ENCODE data around the gene RFX1. TPM values are rescaled to one million over a fixed set of nuclear protein-coding genes. Genes with fewer than 3 reads are reported as not detected.
A peak's percentile ranks its signal among the peaks of the same experiment; 100 is the strongest.

The RFX1 gene
- total RNA-seq, 4 donors from 2014 or later, result 2.7 to 7.2 (median 4.4) TPM

DNA sequence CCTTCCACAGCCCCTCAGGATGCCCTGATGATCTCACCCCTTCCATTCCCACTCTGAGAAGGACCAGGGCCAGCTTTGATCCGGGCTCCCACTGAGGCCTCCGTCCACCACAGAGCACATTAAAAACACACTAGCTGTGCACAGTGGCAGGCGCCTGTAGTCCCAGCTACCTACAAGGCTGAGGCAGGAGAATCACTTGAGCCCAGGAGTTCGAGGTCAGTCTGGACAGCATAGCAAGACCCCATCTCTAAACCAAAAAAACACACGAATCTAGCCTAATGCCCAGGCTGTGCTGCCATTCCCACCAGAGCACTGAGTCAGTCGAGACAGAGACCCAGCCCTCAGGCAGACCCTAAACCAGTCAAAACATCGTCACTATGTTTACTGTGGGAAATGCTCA, 14.1 kb downstream of the RFX1 start:
- Histone ChIP-seq H3K36me3 (no peaks in the 10 kb centered on the region), H3K4me3 (no peak overlapping the region), H3K4me1 (peaks cover 24 to 37% of the 10 kb centered on the region in 2 donors), H3K27me3 (no peaks in the 10 kb centered on the region), H3K27ac (no peak overlapping the region), H3K9me3 (no peaks in the 10 kb centered on the region)
- ATAC-seq (no peak), DNase-seq (no peak)
- no peak for TF ChIP-seq POLR2A (IDR thresholded peaks at IDR 0.05)
- TF ChIP-seq, protein P1, sequence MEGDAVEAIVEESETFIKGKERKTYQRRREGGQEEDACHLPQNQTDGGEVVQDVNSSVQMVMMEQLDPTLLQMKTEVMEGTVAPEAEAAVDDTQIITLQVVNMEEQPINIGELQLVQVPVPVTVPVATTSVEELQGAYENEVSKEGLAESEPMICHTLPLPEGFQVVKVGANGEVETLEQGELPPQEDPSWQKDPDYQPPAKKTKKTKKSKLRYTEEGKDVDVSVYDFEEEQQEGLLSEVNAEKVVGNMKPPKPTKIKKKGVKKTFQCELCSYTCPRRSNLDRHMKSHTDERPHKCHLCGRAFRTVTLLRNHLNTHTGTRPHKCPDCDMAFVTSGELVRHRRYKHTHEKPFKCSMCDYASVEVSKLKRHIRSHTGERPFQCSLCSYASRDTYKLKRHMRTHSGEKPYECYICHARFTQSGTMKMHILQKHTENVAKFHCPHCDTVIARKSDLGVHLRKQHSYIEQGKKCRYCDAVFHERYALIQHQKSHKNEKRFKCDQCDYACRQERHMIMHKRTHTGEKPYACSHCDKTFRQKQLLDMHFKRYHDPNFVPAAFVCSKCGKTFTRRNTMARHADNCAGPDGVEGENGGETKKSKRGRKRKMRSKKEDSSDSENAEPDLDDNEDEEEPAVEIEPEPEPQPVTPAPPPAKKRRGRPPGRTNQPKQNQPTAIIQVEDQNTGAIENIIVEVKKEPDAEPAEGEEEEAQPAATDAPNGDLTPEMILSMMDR (IDR thresholded peaks at IDR 0.05 in 4 of 5, conservative IDR thresholded peaks at IDR 0.05 in 1 of 5), result no peak
- intact Hi-C loops (cut with DNase I; ENCODE audit: low total_unique reads), result no loop called here
- in situ Hi-C loops (cut with MboI; ENCODE audit: low sequenced_read_pairs in 4 of 4), result no loop called here

DNA sequence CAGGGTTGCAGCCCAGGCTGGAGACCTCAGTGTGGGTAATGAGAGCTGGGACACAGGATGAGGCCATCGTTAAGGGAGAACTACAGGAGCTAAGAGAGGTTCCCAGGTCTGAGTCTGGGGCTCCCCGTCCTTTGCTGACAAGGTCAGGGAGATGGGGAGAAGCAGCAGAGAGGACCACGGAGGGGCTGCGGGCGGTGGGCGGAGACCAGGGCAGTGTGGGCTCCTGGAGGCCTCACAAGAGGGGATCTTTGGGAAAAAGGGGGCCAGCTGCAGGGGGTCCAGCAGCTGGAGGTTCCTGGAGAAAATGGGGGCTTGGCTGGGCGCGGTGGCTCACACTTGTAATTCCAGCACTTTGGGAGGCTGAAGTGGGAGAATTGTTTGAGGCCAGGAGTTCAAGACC, 16.0 kb downstream of the RFX1 start:
- no peak overlapping the region for H3K4me3 ChIP-seq
- intact Hi-C loops (cut with DNase I; ENCODE audit: low total_unique reads), result no loop called here
- TF ChIP-seq POLR2A (IDR thresholded peaks at IDR 0.05), result no peak
- ATAC-seq (no peak), DNase-seq (no peak)
- H3K9me3 ChIP-seq, result no peaks in the 10 kb centered on the region
- in situ Hi-C loops (cut with MboI; ENCODE audit: low sequenced_read_pairs in 4 of 4), result no loop called here
- no peaks in the 10 kb centered on the region for H3K27me3 ChIP-seq
- H3K4me1 ChIP-seq, result peaks cover 37 to 40% of the 10 kb centered on the region in 2 donors
- peak overlapping the region in 3 of 4 donors; percentile 85 to 97 (median 88) for H3K27ac ChIP-seq
- no peaks in the 10 kb centered on the region for H3K36me3 ChIP-seq

- peak overlapping the region; percentile 49 to 97 (median 86) for H3K27ac ChIP-seq
- in situ Hi-C loops (cut with MboI; ENCODE audit: low sequenced_read_pairs in 4 of 4), result no loop called here
- peaks cover 35 to 37% of the 10 kb centered on the region in 2 donors for H3K4me1 ChIP-seq
- TF ChIP-seq, protein P1 (IDR thresholded peaks at IDR 0.05 in 4 of 5, conservative IDR thresholded peaks at IDR 0.05 in 1 of 5), result no peak
- no peak for TF ChIP-seq POLR2A (IDR thresholded peaks at IDR 0.05)
- ATAC-seq (no peak), DNase-seq (no peak)
- H3K9me3 ChIP-seq, result no peaks in the 10 kb centered on the region
- intact Hi-C loops (cut with DNase I; ENCODE audit: low total_unique reads), result no loop called here
- H3K27me3 ChIP-seq, result no peaks in the 10 kb centered on the region
- no peak overlapping the region for H3K4me3 ChIP-seq
- no peaks in the 10 kb centered on the region for H3K36me3 ChIP-seq
These were observed 16.6 kb downstream of the RFX1 start for GRCh38 chr19:13989487-13989886.

DNA sequence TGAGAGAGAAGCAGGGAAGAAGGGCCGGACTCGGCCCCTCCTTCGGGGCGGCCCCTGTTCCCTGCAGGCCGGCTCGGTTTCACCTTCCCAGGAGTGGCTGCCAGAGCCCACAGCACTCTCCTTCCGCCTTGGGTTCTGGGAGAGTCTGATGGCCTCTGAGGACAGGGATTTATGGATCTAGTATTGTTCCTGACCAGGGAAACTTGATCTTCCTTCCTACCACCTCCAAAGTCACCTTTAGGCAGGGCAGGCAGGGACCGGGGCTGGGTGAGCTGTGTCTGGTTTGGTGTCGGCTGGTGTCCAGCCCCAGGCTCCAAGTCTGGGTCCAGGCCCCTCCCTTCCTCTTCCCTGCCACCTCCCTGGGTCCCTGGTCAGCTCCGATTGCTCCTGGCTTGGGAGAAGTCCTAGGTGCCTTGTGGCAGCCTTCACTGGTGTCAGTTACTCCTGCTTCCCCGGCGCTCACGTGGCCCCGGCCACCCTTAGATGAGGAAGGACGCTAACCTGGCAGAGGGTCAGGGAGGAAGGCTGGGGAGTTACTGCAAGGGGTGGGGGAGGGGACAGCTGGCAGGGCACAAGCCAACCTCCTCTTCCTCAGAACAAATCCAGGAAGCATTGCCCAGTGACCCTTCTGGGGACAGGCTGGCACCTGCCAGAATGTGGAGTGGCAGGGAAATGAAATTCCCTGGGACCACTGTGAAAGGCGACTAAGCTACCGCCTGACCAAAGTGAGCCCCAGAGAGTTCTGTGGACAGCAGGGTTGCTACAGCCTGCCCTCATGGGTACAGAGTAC, 18.8 kb downstream of the RFX1 start:
- intact Hi-C loops (cut with DNase I; ENCODE audit: low total_unique reads) (loop anchor here (1.0 kb wide), 1 partner anchor 30 kb away; no protein-coding TSS in a partner anchor), in situ Hi-C loops (cut with MboI; ENCODE audit: low sequenced_read_pairs in 4 of 4) (no loop called here)
- Histone ChIP-seq H3K27ac (peak overlapping the region; percentile 85 to 97 (median 90)), H3K4me1 (peaks cover 35 to 37% of the 10 kb centered on the region in 2 donors), H3K9me3 (no peaks in the 10 kb centered on the region), H3K4me3 (peak overlapping the region; percentile 14 to 47 (median 27)), H3K36me3 (no peaks in the 10 kb centered on the region), H3K27me3 (no peaks in the 10 kb centered on the region)
- ATAC-seq (peak; percentile 86 to 88), DNase-seq (peak; percentile 93 to 98)
- peak; percentile 14 to 40 for TF ChIP-seq POLR2A (IDR thresholded peaks at IDR 0.05)
- TF ChIP-seq, protein P1 (IDR thresholded peaks at IDR 0.05 in 4 of 5, conservative IDR thresholded peaks at IDR 0.05 in 1 of 5), result no peak

DNA sequence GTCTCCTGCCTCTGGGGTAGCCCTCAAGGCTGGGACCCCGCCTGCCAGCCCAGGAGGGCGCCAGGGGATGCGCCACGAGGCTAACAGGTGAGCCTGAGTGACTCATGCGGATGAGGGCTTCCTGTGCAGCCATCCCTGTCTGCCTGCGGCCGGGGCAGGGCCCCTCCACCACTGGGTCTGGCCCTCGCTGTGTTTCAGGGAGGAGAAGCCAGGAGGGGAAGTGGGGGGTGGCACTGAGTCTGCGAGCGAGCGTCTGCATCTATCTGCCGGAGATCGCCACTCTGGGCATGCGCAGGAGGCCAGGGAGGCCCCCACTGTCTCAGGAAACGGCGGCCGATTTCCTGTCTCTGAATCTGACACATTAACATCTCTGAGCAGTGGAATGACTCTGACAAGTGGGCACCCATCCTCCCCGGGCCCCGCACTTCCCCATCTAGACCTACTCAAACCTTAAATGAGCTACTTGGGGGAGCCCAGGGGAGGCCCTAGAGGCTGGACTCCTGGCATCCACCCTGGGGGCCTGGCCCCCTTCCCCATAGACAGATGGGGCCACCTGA, 19.7 kb downstream of the RFX1 start:
- Histone ChIP-seq H3K9me3 (no peaks in the 10 kb centered on the region), H3K4me3 (peak overlapping the region in 3 of 4 donors; percentile 15 to 47 (median 39)), H3K36me3 (no peaks in the 10 kb centered on the region), H3K27ac (peak overlapping the region; percentile 85 to 97 (median 90)), H3K27me3 (no peaks in the 10 kb centered on the region), H3K4me1 (peaks cover 35 to 37% of the 10 kb centered on the region in 2 donors)
- ATAC-seq, result peak; percentile 4 to 9
- intact Hi-C loops (cut with DNase I; ENCODE audit: low total_unique reads) (no loop called here), in situ Hi-C loops (cut with MboI; ENCODE audit: low sequenced_read_pairs in 4 of 4) (no loop called here)
- no peak for TF ChIP-seq POLR2A (IDR thresholded peaks at IDR 0.05)
- TF ChIP-seq, protein P1 (IDR thresholded peaks at IDR 0.05 in 4 of 5, conservative IDR thresholded peaks at IDR 0.05 in 1 of 5), result no peak
- DNase-seq, result peak; percentile 65 to 74

All from gastrocnemius medialis (tissue), 4 donors.